H9 (cell line): Measurements from ENCODE around the gene C1orf21. TPM values are rescaled to one million over a fixed set of nuclear protein-coding genes. Genes with fewer than 3 reads are reported as not detected.

ENCODE experiments used
- DNase-seq: peaks from one replicate; pipeline ENCODE4 v3.0.0-alpha.2; 2017
- H2AFZ ChIP-seq: one replicate; pipeline ENCODE4 v1.6.1; 2013; ENCODE audit warnings: mild to moderate bottlenecking, low read length, control low read depth, moderate library complexity
- H2AK5ac ChIP-seq: 2 replicates; pipeline ENCODE4 v1.6.1; 2013; ENCODE audit warnings: low read length, control low read depth, mixed read lengths; ENCODE audit not compliant: insufficient read length
- H2BK120ac ChIP-seq: one replicate; pipeline ENCODE4 v1.6.1; 2013; ENCODE audit warnings: low read depth, mild to moderate bottlenecking, low read length, control low read depth, inconsistent platforms; ENCODE audit not compliant: poor library complexity, severe bottlenecking
- H2BK12ac ChIP-seq: 2 replicates; pipeline ENCODE4 v1.6.1; 2013; ENCODE audit warnings: low read length, control low read depth, mixed read lengths, low read depth; ENCODE audit not compliant: insufficient read length
- H2BK15ac ChIP-seq: 2 replicates; pipeline ENCODE4 v1.6.1; 2013; ENCODE audit warnings: low read depth, low read length, control low read depth
- H2BK20ac ChIP-seq: one replicate; pipeline ENCODE4 v1.6.1; 2013; ENCODE audit warnings: low read depth, mild to moderate bottlenecking, low read length, control low read depth, inconsistent platforms; ENCODE audit not compliant: poor library complexity, severe bottlenecking
- H2BK5ac ChIP-seq: 2 replicates; pipeline ENCODE4 v1.6.1; 2013; ENCODE audit warnings: low read length, control low read depth, mixed read lengths; ENCODE audit not compliant: insufficient read length
- H3K14ac ChIP-seq: 2 replicates; pipeline ENCODE4 v1.6.1; 2013; ENCODE audit warnings: low read length, control low read depth; ENCODE audit not compliant: insufficient read depth
- H3K18ac ChIP-seq: 2 replicates; pipeline ENCODE4 v1.6.1; 2013; ENCODE audit warnings: low read depth, mild to moderate bottlenecking, mixed read lengths, low read length, control low read depth; ENCODE audit not compliant: insufficient read length
- H3K23ac ChIP-seq: 2 replicates; pipeline ENCODE4 v1.6.1; 2013; ENCODE audit warnings: low read length, control low read depth, mixed read lengths, low read depth; ENCODE audit not compliant: insufficient read length
- H3K23me2 ChIP-seq: 2 replicates; pipeline ENCODE4 v1.6.1; 2013; ENCODE audit warnings: low read depth, mild to moderate bottlenecking, mixed read lengths, low read length, control low read depth; ENCODE audit not compliant: insufficient read length, poor library complexity, severe bottlenecking
- H3K27ac ChIP-seq: 2 replicates; pipeline ENCODE4 v1.5.1; 2013; ENCODE audit warnings: low read length, control low read depth, mixed read lengths, low read depth; ENCODE audit not compliant: insufficient read length
- H3K27me3 ChIP-seq: 2 replicates; pipeline ENCODE4 v1.6.1; 2013; ENCODE audit warnings: low read length, control low read depth, inconsistent platforms; ENCODE audit not compliant: insufficient read depth
- H3K4ac ChIP-seq: 2 replicates; pipeline ENCODE4 v1.6.1; 2013; ENCODE audit warnings: low read depth, mild to moderate bottlenecking, control low read depth, inconsistent platforms, low read length, moderate library complexity
- H3K4me1 ChIP-seq: 2 replicates; pipeline ENCODE4 v1.6.1; 2013; ENCODE audit warnings: low read length, control low read depth, inconsistent platforms; ENCODE audit not compliant: insufficient read depth
- H3K4me2 ChIP-seq: 2 replicates; pipeline ENCODE4 v1.6.1; 2013; ENCODE audit warnings: low read length, control low read depth, mixed read lengths; ENCODE audit not compliant: insufficient read length, insufficient read depth
- H3K56ac ChIP-seq: 2 replicates; pipeline ENCODE4 v1.6.1; 2013; ENCODE audit warnings: low read depth, mild to moderate bottlenecking, mixed read lengths, low read length, control low read depth; ENCODE audit not compliant: insufficient read length
- H3K79me1 ChIP-seq: 2 replicates; pipeline ENCODE4 v1.6.1; 2013; ENCODE audit warnings: low read depth, mild to moderate bottlenecking, moderate library complexity, low read length, control low read depth, inconsistent platforms; ENCODE audit not compliant: insufficient read depth, poor library complexity, severe bottlenecking
- H3K79me2 ChIP-seq: 2 replicates; pipeline ENCODE4 v1.6.1; 2013; ENCODE audit warnings: low read length, control low read depth, inconsistent platforms; ENCODE audit not compliant: insufficient read depth
- H3K9ac ChIP-seq: 2 replicates; pipeline ENCODE4 v1.6.1; 2013; ENCODE audit warnings: low read length, control low read depth, mixed read lengths; ENCODE audit not compliant: insufficient read length; ENCODE audit errors: extremely low read depth
- H3K9me3 ChIP-seq: one replicate; pipeline ENCODE4 v1.6.1; 2013; ENCODE audit warnings: low read depth, low read length, inconsistent platforms; ENCODE audit not compliant: control insufficient read depth
- H3T11ph ChIP-seq: one replicate; pipeline ENCODE4 v1.6.1; 2013; ENCODE audit warnings: mild to moderate bottlenecking, low read length, control low read depth, inconsistent platforms
- H4K20me1 ChIP-seq: one replicate; pipeline ENCODE4 v1.6.1; 2013; ENCODE audit not compliant: control insufficient read depth, insufficient read length, insufficient read depth
- H4K5ac ChIP-seq: 2 replicates; pipeline ENCODE4 v1.6.1; 2013; ENCODE audit warnings: low read depth, mild to moderate bottlenecking, mixed read lengths, low read length, control low read depth; ENCODE audit not compliant: insufficient read length
- H4K8ac ChIP-seq: replicated peaks from 2 replicates; pipeline ENCODE4 v1.6.1; 2013; ENCODE audit warnings: low read length, control low read depth, mixed read lengths, low read depth; ENCODE audit not compliant: insufficient read length
- H4K91ac ChIP-seq: 2 replicates; pipeline ENCODE4 v1.6.1; 2013; ENCODE audit warnings: low read depth, mild to moderate bottlenecking, moderate library complexity, mixed read lengths, low read length, control low read depth; ENCODE audit not compliant: insufficient read length
- H3K27ac Mint-ChIP-seq, 3 experiments: 2 replicates in 2 of 3; 3 replicates in 1 of 3; pipeline ENCODE4 v1.8.0; 2020 to 2021; ENCODE audit warnings: mixed read lengths in 3 of 3, mild to moderate bottlenecking in 1 of 3, moderate library complexity in 1 of 3
- H3K27me3 Mint-ChIP-seq: 2 replicates; pipeline ENCODE4 v1.8.0; 2021; ENCODE audit warnings: low read depth, mild to moderate bottlenecking, moderate library complexity, mixed read lengths
- H3K36me3 Mint-ChIP-seq, 3 experiments: 2 replicates in 2 of 3; 3 replicates in 1 of 3; pipeline ENCODE4 v1.8.0; 2020 to 2021; ENCODE audit warnings: low read depth in 3 of 3, mixed read lengths in 3 of 3; ENCODE audit not compliant: insufficient read depth in 1 of 3
- H3K4me1 Mint-ChIP-seq, 2 experiments: 2 replicates each; pipeline ENCODE4 v1.8.0; 2020; ENCODE audit warnings: mixed read lengths in 2 of 2
- H3K4me3 Mint-ChIP-seq, 2 experiments: 2 replicates in 1 of 2; 3 replicates in 1 of 2; pipeline ENCODE4 v1.8.0; 2020 to 2021; ENCODE audit warnings: mild to moderate bottlenecking in 2 of 2, mixed read lengths in 2 of 2, moderate library complexity in 1 of 2
- H3K9me3 Mint-ChIP-seq, 2 experiments: 2 replicates in 1 of 2; 3 replicates in 1 of 2; pipeline ENCODE4 v1.8.0; 2020; ENCODE audit warnings: mild to moderate bottlenecking in 2 of 2, mixed read lengths in 2 of 2, moderate library complexity in 1 of 2
- CTCF ChIP-seq: fragments of 200-600 bp; sonication (generic); conservative IDR thresholded peaks from 3 replicates; pipeline ENCODE4 v1.8.0; 2021; ENCODE audit warnings: antibody characterized with exemption, mild to moderate bottlenecking
- WGBS: extraction: QIAGEN DNeasy Blood & Tissue Kit; methylation state at CpG from one replicate; pipeline ENCODE4 v1.1.7; 2013; ENCODE audit warnings: missing lambda C conversion rate, low lambda C conversion rate, mixed read lengths; ENCODE audit not compliant: insufficient read length; ENCODE audit errors: extremely low coverage; 5-methylcytosine and 5-hydroxymethylcytosine counted together
- total RNA-seq: library from RNA; stranded (reverse); gene quantifications from 2 replicates; pipeline ENCODE4 v1.2.1, GENCODE V29; 2021

C1orf21 gene
- total RNA-seq, 1 experiment from 2014 or later, result 36.0 TPM

GRCh38 chr1:184545601-184546000, 158.8 kb downstream of the C1orf21 start:
- no peak overlapping the region for H3K14ac ChIP-seq
- H2BK120ac ChIP-seq, result no peak overlapping the region
- H3K9me3 ChIP-seq, result no peaks in the 10 kb centered on the region
- no peak overlapping the region for H2AK5ac ChIP-seq
- no peak overlapping the region for H3K9ac ChIP-seq
- no peaks in the 10 kb centered on the region for H3K27me3 Mint-ChIP-seq
- H3K79me2 ChIP-seq, result no peaks in the 10 kb centered on the region
- no peak overlapping the region for H3K27ac ChIP-seq
- no peak overlapping the region for H3K4me2 ChIP-seq
- H2BK5ac ChIP-seq, result no peak overlapping the region
- peak overlapping the region in 1 of 3 experiments; percentile 70; a peak in 1 of 7 replicates for H3K27ac Mint-ChIP-seq
- no peaks in the 10 kb centered on the region for H3K23me2 ChIP-seq
- H3K4me1 ChIP-seq, result no peaks in the 10 kb centered on the region; the same call in 1 of the 2 replicates
- no peaks in the 10 kb centered on the region for H3K79me1 ChIP-seq
- no peak overlapping the region for H2AFZ ChIP-seq
- no peak for DNase-seq
- peaks cover 0 to 11% of the 10 kb centered on the region in 2 experiments; a peak in 1 of 4 replicates for H3K4me1 Mint-ChIP-seq
- H4K5ac ChIP-seq, result no peak overlapping the region
- no peak overlapping the region for H3K4ac ChIP-seq
- WGBS, result no CpG with 5 or more reads among the region's 4 CpGs
- no peak overlapping the region for H3T11ph ChIP-seq
- no peak overlapping the region for H2BK12ac ChIP-seq
- no peak overlapping the region for H4K8ac ChIP-seq
- no peak for TF ChIP-seq CTCF
- H4K91ac ChIP-seq, result no peak overlapping the region
- H2BK15ac ChIP-seq, result no peak overlapping the region
- no peak overlapping the region for H3K4me3 Mint-ChIP-seq
- H3K9me3 Mint-ChIP-seq, result no peaks in the 10 kb centered on the region
- H4K20me1 ChIP-seq, result no peaks in the 10 kb centered on the region
- no peak overlapping the region for H3K18ac ChIP-seq
- H3K27me3 ChIP-seq, result no peaks in the 10 kb centered on the region
- H2BK20ac ChIP-seq, result no peak overlapping the region
- no peak overlapping the region for H3K23ac ChIP-seq
- no peak overlapping the region for H3K56ac ChIP-seq
- peaks cover 0 to 16% (median 0%) of the 10 kb centered on the region in 3 experiments; a peak in 1 of 7 replicates for H3K36me3 Mint-ChIP-seq
